ENCODE measurements around the gene SLC39A5.
"Not testable (repeated sequence)": the region's sequence is repeated elsewhere in the genome, so short reads cannot be mapped to it uniquely, and the experiment has no call there.

Gene SLC39A5

GRCh38 chr12:56282579-56282978 is 52.7 kb downstream of the SLC39A5 start:
- DNase-seq: no peak

DNA sequence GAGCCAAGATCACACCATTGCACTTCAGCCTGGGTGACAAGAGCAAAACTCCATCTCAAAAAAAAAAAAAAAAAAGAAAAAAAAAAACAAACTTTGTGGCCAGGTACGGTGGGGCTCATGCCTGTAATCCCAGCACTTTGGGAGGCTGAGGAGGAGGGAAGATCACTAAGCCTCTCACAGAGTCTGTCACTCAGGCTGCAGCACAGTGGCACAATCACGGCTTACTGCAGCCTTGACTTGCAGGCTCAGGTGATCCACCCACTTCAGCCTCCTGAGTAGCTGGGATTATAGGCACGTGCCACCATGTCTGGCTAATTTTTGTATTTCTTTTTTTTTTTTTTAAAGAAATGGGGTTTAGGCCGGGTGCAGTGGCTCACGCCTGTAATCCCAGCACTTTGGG is 54.4 kb downstream of the SLC39A5 start:
- DNase-seq: not testable (repeated sequence)

DNA sequence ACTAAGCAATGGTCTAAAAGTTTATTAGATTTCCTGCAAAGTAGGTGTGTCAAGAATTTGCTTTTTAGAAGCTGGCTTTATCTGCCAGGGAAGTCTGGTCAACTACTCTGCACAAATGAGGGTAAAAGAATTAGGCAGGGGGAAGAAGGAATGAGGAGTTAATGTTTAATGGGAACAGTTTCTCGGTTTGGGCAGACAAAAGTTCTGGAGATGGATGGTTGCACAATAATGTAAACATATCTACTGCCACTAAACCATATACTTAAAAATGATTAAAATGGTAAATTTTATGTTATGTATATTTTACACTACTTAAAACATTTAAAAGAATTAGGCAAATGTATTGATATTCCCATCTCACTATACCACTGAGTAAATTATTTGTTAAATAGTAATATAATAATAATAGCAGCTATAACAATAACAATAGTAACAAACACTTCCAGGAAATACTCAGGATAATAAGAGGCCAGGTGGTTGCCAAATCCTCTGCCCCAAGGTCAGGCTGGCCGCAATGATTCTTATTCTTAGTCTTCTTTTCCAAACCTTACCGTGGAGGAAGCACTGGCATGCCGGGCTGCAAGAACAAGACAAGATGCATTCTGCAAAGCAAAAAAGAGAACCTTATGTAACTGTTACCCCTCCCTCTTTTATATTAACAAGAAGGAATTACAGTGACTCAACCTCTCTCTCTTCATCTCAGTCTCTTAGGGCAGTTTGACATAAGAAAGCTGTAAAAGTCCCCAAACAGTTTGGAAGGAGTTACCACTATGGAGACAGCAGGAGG is 56.4 kb downstream of the SLC39A5 start:
- no peak for DNase-seq

Data from effector CD4-positive, alpha-beta T cell (primary cell).